ENCODE results near the gene RAP1A.
"Not testable (repeated sequence)": the region's sequence is repeated elsewhere in the genome, so short reads cannot be mapped to it uniquely, and the experiment has no call there.

GRCh38 chr1:111632771-111633170 is 13.2 kb downstream of the RAP1A start:
- TF ChIP-seq POLR2A (IDR thresholded peaks at IDR 0.05): not testable (repeated sequence)
- TF ChIP-seq, protein P1, sequence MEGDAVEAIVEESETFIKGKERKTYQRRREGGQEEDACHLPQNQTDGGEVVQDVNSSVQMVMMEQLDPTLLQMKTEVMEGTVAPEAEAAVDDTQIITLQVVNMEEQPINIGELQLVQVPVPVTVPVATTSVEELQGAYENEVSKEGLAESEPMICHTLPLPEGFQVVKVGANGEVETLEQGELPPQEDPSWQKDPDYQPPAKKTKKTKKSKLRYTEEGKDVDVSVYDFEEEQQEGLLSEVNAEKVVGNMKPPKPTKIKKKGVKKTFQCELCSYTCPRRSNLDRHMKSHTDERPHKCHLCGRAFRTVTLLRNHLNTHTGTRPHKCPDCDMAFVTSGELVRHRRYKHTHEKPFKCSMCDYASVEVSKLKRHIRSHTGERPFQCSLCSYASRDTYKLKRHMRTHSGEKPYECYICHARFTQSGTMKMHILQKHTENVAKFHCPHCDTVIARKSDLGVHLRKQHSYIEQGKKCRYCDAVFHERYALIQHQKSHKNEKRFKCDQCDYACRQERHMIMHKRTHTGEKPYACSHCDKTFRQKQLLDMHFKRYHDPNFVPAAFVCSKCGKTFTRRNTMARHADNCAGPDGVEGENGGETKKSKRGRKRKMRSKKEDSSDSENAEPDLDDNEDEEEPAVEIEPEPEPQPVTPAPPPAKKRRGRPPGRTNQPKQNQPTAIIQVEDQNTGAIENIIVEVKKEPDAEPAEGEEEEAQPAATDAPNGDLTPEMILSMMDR (IDR thresholded peaks at IDR 0.05 in 4 of 5, conservative IDR thresholded peaks at IDR 0.05 in 1 of 5): not testable (repeated sequence)

All from gastrocnemius medialis (tissue), 4 donors.